ENCODE data around the gene CACNA1B. TPM values are rescaled to one million over a fixed set of nuclear protein-coding genes. Genes with fewer than 3 reads are reported as not detected.

The CACNA1B gene
- total RNA-seq, 6 experiments from 2014 or later: not detected

GRCh38 chr9:138044485-138045383, 167.2 kb downstream of the CACNA1B start:
- Mint-ChIP-seq H3K9me3 (peaks cover 45% of the 10 kb centered on the region), H3K4me3 (no peak overlapping the region), H3K36me3 (ENCODE audit: low read depth) (peaks cover 4% of the 10 kb centered on the region; the same call in 1 of the 2 replicates), H3K27ac (no peak overlapping the region), H3K27me3 (ENCODE audit: insufficient read depth) (no peaks in the 10 kb centered on the region; the same call in 1 of the 2 replicates), H3K4me1 (ENCODE audit: low read depth) (no peaks in the 10 kb centered on the region)
- no peak for TF ChIP-seq CTCF (IDR thresholded peaks at IDR 0.05)
- DNase-seq: no peak

- H3K27me3 Mint-ChIP-seq (ENCODE audit: insufficient read depth): no peaks in the 10 kb centered on the region; the same call in 1 of the 2 replicates
- H3K9me3 Mint-ChIP-seq: peaks cover 46% of the 10 kb centered on the region
Measured at GRCh38 chr9:138045541-138046490, 168.2 kb downstream of the CACNA1B start.

DNA sequence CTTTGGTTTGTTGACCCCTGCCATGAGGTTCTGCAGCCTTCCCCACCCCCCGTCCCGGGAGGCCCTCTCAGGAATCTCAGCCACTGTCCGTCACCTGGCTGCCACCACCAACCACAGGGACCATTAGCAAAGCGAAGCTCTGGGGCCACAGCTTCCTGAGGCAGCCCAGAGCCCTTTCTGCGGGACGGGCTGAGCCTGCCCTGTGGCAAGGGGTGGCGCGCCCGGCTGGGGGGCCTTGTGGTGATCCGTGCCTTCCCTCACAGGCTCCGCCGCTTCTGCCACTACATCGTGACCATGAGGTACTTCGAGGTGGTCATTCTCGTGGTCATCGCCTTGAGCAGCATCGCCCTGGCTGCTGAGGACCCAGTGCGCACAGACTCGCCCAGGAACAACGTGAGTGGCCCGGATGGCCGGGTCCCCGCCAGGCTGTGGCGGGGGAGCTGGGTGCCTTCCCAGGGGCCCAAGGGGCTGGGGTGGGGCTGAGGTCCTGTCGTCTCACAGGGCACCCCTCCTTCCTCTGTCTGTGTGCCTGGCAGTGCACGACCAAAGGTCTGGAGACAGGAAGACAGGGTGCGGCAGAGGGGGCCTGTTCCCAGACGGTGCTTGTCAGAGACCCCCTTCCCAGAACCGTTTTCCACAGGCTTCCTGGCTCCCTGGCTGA, 169.2 kb downstream of the CACNA1B start:
- no peak for TF ChIP-seq CTCF (IDR thresholded peaks at IDR 0.05)
- Mint-ChIP-seq H3K9me3 (peaks cover 46% of the 10 kb centered on the region), H3K36me3 (ENCODE audit: low read depth) (peaks cover 4% of the 10 kb centered on the region; the same call in 1 of the 2 replicates), H3K27me3 (ENCODE audit: insufficient read depth) (peaks cover 6% of the 10 kb centered on the region), H3K4me3 (no peak overlapping the region), H3K27ac (no peak overlapping the region), H3K4me1 (ENCODE audit: low read depth) (no peaks in the 10 kb centered on the region)
- DNase-seq: no peak

More at GRCh38 chr9:138045541-138046490, 168.2 kb downstream of the CACNA1B start:
- no peak for TF ChIP-seq CTCF (IDR thresholded peaks at IDR 0.05)
- DNase-seq: no peak
- no peak overlapping the region for H3K27ac Mint-ChIP-seq
- H3K36me3 Mint-ChIP-seq (ENCODE audit: low read depth): peaks cover 4% of the 10 kb centered on the region; the same call in 1 of the 2 replicates
- H3K4me1 Mint-ChIP-seq (ENCODE audit: low read depth): no peaks in the 10 kb centered on the region
- no peak overlapping the region for H3K4me3 Mint-ChIP-seq

GRCh38 chr9:138047469-138048040, 170.0 kb downstream of the CACNA1B start:
- H3K27ac Mint-ChIP-seq: no peak overlapping the region
- H3K36me3 Mint-ChIP-seq (ENCODE audit: low read depth): peaks cover 4% of the 10 kb centered on the region; the same call in 1 of the 2 replicates
- DNase-seq: no peak
- TF ChIP-seq CTCF (IDR thresholded peaks at IDR 0.05): no peak
- H3K27me3 Mint-ChIP-seq (ENCODE audit: insufficient read depth): peaks cover 6% of the 10 kb centered on the region
- H3K9me3 Mint-ChIP-seq: peaks cover 46% of the 10 kb centered on the region
- no peaks in the 10 kb centered on the region for H3K4me1 Mint-ChIP-seq (ENCODE audit: low read depth)
- H3K4me3 Mint-ChIP-seq: no peak overlapping the region

DNA sequence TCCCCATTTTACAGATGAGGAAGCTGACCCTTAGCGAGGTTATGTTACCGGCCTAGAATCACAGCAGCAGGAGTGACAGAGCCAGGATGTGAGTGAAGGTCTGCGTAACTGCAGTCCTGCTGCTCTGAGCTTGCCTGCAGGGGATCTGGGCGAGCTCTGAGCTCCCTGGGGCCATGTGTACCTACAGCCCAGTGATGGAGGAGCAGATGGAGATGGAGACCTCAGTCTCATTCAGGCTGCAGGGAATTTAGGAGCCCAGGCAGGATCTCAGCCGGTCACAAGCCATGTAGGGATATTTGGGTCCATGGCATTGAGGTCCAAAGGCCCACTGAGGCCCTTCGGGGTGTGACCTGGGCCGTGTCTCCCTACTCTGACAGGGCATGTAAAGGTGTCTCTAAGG, 170.6 kb downstream of the CACNA1B start:
- H3K4me3 Mint-ChIP-seq: no peak overlapping the region
- peaks cover 42% of the 10 kb centered on the region for H3K9me3 Mint-ChIP-seq
- no peak for DNase-seq
- H3K36me3 Mint-ChIP-seq (ENCODE audit: low read depth): peaks cover 4% of the 10 kb centered on the region; the same call in 1 of the 2 replicates
- H3K4me1 Mint-ChIP-seq (ENCODE audit: low read depth): no peaks in the 10 kb centered on the region
- peaks cover 6% of the 10 kb centered on the region for H3K27me3 Mint-ChIP-seq (ENCODE audit: insufficient read depth)
- H3K27ac Mint-ChIP-seq: no peak overlapping the region
- no peak for TF ChIP-seq CTCF (IDR thresholded peaks at IDR 0.05)

All from HFFc6 (cell line).